ENCODE results near the gene SLC44A1. TPM values are rescaled to one million over a fixed set of nuclear protein-coding genes. Genes with fewer than 3 reads are reported as not detected.

The SLC44A1 gene
- total RNA-seq, 2 donors from 2014 or later = 22.2 to 27.1 TPM

- Histone ChIP-seq H3K36me3 (no peaks in the 10 kb centered on the region), H3K27ac (no peak overlapping the region), H3K4me3 (no peak overlapping the region), H3K4me1 (replicated peaks) (no peaks in the 10 kb centered on the region), H3K27me3 (replicated peaks; ENCODE audit: insufficient read depth) (no peaks in the 10 kb centered on the region), H3K9me3 (no peaks in the 10 kb centered on the region)
- intact Hi-C loops (cut with DNase I) = loop anchor here (5.0 kb wide), 1 partner anchor 36 kb away; the partner anchor contains the start of gene SLC44A1
- WGBS = 66% methylated on average over 2 of the region's 2 CpGs
- DNase-seq (ENCODE audit: low spot score) = no peak
- TF ChIP-seq CTCF (IDR thresholded peaks at IDR 0.05) (no peak), POLR2A (IDR thresholded peaks at IDR 0.05) (no peak), POLR2AphosphoS5 (IDR thresholded peaks at IDR 0.05) (no peak)
Measured at GRCh38 chr9:105205787-105206495, 38.5 kb upstream of the SLC44A1 start.

- DNase-seq (ENCODE audit: low spot score) = no peak
- intact Hi-C loops (cut with DNase I) = loop anchor here (5.0 kb wide), 1 partner anchor 36 kb away; the partner anchor contains the start of gene SLC44A1
- H3K9me3 ChIP-seq = no peaks in the 10 kb centered on the region
- no peaks in the 10 kb centered on the region for H3K27me3 ChIP-seq (replicated peaks; ENCODE audit: insufficient read depth)
- 29% methylated on average over 2 of the region's 2 CpGs for WGBS
- H3K27ac ChIP-seq = no peak overlapping the region
- TF ChIP-seq CTCF (IDR thresholded peaks at IDR 0.05) = no peak
- TF ChIP-seq POLR2AphosphoS5 (IDR thresholded peaks at IDR 0.05) = no peak
- no peak for TF ChIP-seq POLR2A (IDR thresholded peaks at IDR 0.05)
- H3K4me1 ChIP-seq (replicated peaks) = no peaks in the 10 kb centered on the region
- H3K36me3 ChIP-seq = no peaks in the 10 kb centered on the region
- no peak overlapping the region for H3K4me3 ChIP-seq
Measured at GRCh38 chr9:105206496-105206820, 38.0 kb upstream of the SLC44A1 start.

- TF ChIP-seq POLR2AphosphoS5 (IDR thresholded peaks at IDR 0.05) (no peak), CTCF (IDR thresholded peaks at IDR 0.05) (no peak), POLR2A (IDR thresholded peaks at IDR 0.05) (no peak)
- intact Hi-C loops (cut with DNase I) = loop anchor here (5.0 kb wide), 1 partner anchor 35 kb away; the partner anchor contains the start of gene SLC44A1
- no peak for DNase-seq (ENCODE audit: low spot score)
- Histone ChIP-seq H3K9me3 (no peaks in the 10 kb centered on the region), H3K36me3 (no peaks in the 10 kb centered on the region), H3K27ac (no peak overlapping the region), H3K4me3 (no peak overlapping the region), H3K4me1 (replicated peaks) (no peaks in the 10 kb centered on the region), H3K27me3 (replicated peaks; ENCODE audit: insufficient read depth) (no peaks in the 10 kb centered on the region)
- WGBS = 80% methylated on average over 6 of the region's 6 CpGs
Measured at GRCh38 chr9:105206821-105207699, 37.4 kb upstream of the SLC44A1 start.

GRCh38 chr9:105216440-105217178 is 27.8 kb upstream of the SLC44A1 start:
- no peak overlapping the region for H3K4me3 ChIP-seq
- intact Hi-C loops (cut with DNase I) = no loop called here
- H3K27ac ChIP-seq = no peak overlapping the region
- TF ChIP-seq CTCF (IDR thresholded peaks at IDR 0.05) (no peak), POLR2A (IDR thresholded peaks at IDR 0.05) (no peak), POLR2AphosphoS5 (IDR thresholded peaks at IDR 0.05) (no peak)
- H3K9me3 ChIP-seq = no peaks in the 10 kb centered on the region
- H3K36me3 ChIP-seq = no peaks in the 10 kb centered on the region
- H3K4me1 ChIP-seq (replicated peaks) = no peaks in the 10 kb centered on the region
- no peaks in the 10 kb centered on the region for H3K27me3 ChIP-seq (replicated peaks; ENCODE audit: insufficient read depth)
- 39% methylated on average over 4 of the region's 4 CpGs for WGBS
- no peak for DNase-seq (ENCODE audit: low spot score)
